Panc1 (cell line): ENCODE results near the gene USP37.

Experiments used
- CTCF ChIP-seq: fragments of 450-650 bp; IDR thresholded peaks from 2 replicates; pipeline ENCODE4 v1.5.1; 2017; ENCODE audit warnings: mild to moderate bottlenecking
- POLR2AphosphoS5 ChIP-seq: IDR thresholded peaks from 2 replicates; pipeline ENCODE4 v1.6.1; 2012; ENCODE audit warnings: mild to moderate bottlenecking, low read depth, low read length, moderate library complexity
- TCF7L2 ChIP-seq: IDR thresholded peaks from 2 replicates; pipeline ENCODE4 v1.6.1; 2011; ENCODE audit warnings: mild to moderate bottlenecking, low read depth, low read length, inconsistent platforms

GRCh38 chr2:218405086-218405745 lies 162.9 kb downstream of the USP37 start:
- no peak for TF ChIP-seq POLR2AphosphoS5
- TF ChIP-seq CTCF, result no peak
- no peak for TF ChIP-seq TCF7L2
